Measurements from ENCODE around the gene PLA2G6.
"Not testable (repeated sequence)": the region's sequence is repeated elsewhere in the genome, so short reads cannot be mapped to it uniquely, and the experiment has no call there.

The PLA2G6 gene

GRCh38 chr22:38083931-38084631 lies 97.5 kb downstream of the PLA2G6 start, which contains the start of gene SLC16A8:
Gene SLC16A8 (minus strand): TSS chr22:38084184. CDS start chr22:38082873, 1,311 bp downstream.
- no peak for DNase-seq (ENCODE audit: low read depth in 2 of 2)

GRCh38 chr22:38082986-38083710 lies 98.5 kb downstream of the PLA2G6 start:
- DNase-seq (ENCODE audit: low read depth in 2 of 2) = no peak

GRCh38 chr22:38081941-38082828 lies 99.4 kb downstream of the PLA2G6 start:
- no peak for DNase-seq (ENCODE audit: low read depth in 2 of 2)

GRCh38 chr22:38081636-38081940 lies 100.0 kb downstream of the PLA2G6 start:
- no peak for DNase-seq (ENCODE audit: low read depth in 2 of 2)

- DNase-seq (ENCODE audit: low read depth in 2 of 2) = no peak
These were observed 100.6 kb downstream of the PLA2G6 start for GRCh38 chr22:38080850-38081635.

GRCh38 chr22:38080474-38080849 lies 101.2 kb downstream of the PLA2G6 start:
- DNase-seq (ENCODE audit: low read depth in 2 of 2) = no peak

- no peak for DNase-seq (ENCODE audit: low read depth in 2 of 2)
These were observed 101.8 kb downstream of the PLA2G6 start for GRCh38 chr22:38079804-38080203.

GRCh38 chr22:38079208-38079607 lies 102.4 kb downstream of the PLA2G6 start:
- not testable (repeated sequence) for DNase-seq (ENCODE audit: low read depth in 2 of 2)

- DNase-seq (ENCODE audit: low read depth in 2 of 2) = no peak
These were observed 103.4 kb downstream of the PLA2G6 start for GRCh38 chr22:38078046-38078840.

GRCh38 chr22:38077595-38077994 lies 104.0 kb downstream of the PLA2G6 start:
- DNase-seq (ENCODE audit: low read depth in 2 of 2) = no peak

GRCh38 chr22:38077096-38077495 lies 104.5 kb downstream of the PLA2G6 start:
- DNase-seq (ENCODE audit: low read depth in 2 of 2) = no peak

GRCh38 chr22:38075961-38076360 lies 105.7 kb downstream of the PLA2G6 start:
- DNase-seq (ENCODE audit: low read depth in 2 of 2) = no peak

- DNase-seq (ENCODE audit: low read depth in 2 of 2) = no peak
These were observed 106.4 kb downstream of the PLA2G6 start for GRCh38 chr22:38075105-38075825.

GRCh38 chr22:38074181-38075104 lies 107.2 kb downstream of the PLA2G6 start:
- no peak for DNase-seq (ENCODE audit: low read depth in 2 of 2)

- DNase-seq (ENCODE audit: low read depth in 2 of 2) = no peak
These were observed 108.2 kb downstream of the PLA2G6 start for GRCh38 chr22:38073150-38074130.

GRCh38 chr22:38072322-38073149 lies 109.1 kb downstream of the PLA2G6 start:
- DNase-seq (ENCODE audit: low read depth in 2 of 2) = no peak

All from stimulated activated CD8-positive, alpha-beta memory T cell treated with anti-CD3 and anti-CD28 coated beads, Interleukin-2, amount 100 ng/mL, for 1 hour (primary cell).